HL-60/S4 (cell line): Measurements from ENCODE around the gene SFMBT1.

Experiments used
- in situ Hi-C: fragments of 300-500 bp; cut with MboI; formaldehyde crosslinking; loops from 2 replicates; pipeline ENCODE4 v1.14.3; 2022; ENCODE audit warnings: low sequenced_read_pairs

The SFMBT1 gene

DNA sequence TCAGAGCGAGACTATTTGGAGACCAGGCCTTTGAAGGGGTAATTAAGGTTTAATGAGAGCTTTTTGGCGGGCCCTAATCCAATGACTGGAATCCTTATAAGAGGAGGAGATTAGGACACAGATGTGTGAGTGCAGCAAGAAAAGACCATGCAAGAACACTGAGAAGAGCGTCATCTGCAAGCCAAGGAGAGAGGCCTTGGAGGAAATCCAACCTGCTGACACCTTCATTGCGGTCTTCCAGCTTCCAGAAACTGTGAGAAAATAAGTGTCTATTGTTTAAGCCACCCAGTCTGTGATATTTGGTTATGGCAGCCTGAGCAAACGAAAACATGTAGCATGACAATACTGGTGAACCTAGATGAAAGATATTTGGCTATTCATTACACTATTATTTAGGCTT, 188.0 kb downstream of the SFMBT1 start:
- in situ Hi-C loops, result no loop called here

DNA sequence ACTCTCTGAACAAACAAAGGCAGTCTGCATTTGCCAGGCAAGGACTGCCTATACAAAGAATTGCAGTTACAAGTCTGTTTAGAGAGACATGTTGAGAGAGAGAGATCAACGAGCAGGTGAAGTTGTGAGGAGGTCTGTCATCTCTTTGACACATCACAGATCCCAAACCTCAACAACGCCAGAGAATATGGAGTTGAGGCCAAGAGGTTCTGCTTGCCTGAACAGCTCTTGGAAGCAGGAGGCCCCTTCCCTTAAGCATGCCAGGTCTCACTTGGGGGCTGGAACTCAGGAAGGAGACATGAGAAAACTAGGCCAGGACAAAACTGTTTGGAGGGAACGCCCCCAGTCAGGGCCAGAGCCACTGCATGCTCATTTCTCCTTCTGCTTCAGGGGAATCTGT, 188.7 kb downstream of the SFMBT1 start:
- in situ Hi-C loops, result no loop called here

DNA sequence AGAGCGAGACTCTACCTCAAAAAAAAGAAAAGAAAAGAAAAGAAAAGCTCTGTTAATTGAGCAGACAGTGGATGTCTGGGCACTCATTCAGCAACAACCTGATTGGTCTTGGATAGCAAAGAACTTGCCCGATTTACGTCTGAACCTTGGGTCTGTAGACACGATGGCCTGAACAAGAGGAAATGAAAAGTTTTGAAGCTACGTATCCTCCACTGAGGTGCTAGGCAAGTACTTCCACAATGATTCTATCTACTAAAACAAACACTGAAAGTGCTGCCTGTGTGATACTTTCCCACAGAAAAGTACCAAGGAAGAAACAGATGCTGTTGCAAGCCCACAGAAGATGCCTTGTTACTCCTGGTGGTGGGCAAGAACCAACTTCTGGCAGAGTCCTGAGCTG, 189.2 kb downstream of the SFMBT1 start:
- in situ Hi-C loops, result no loop called here

DNA sequence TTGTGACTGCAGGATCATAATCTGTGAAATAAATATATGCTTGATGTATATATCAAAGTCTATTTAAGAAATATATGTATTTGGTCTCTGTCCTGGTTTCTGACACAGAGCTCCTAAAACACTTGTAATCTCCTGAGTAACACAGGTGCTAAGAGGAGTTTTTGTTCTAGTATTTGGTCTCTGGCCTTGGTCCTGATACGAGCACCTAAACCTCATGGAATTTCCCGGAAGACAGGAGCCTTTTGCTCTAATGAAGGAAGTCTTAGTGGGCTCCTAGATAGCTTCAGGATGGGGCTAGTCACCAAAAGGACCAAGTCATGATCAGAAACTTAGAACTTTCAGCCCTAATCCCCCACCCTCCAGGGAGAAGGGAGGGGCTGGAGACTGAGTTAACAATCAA, 191.9 kb downstream of the SFMBT1 start:
- in situ Hi-C loops, result no loop called here
